HT1080 (cell line): ENCODE data around the gene COL4A2. TPM values are rescaled to one million over a fixed set of nuclear protein-coding genes. Genes with fewer than 3 reads are reported as not detected.
A peak's percentile ranks its signal among the peaks of the same experiment; 100 is the strongest.

ENCODE experiments used
- DNase-seq: peaks from one replicate; pipeline ENCODE4 v3.0.0-alpha.2; 2015; ENCODE audit warnings: low read depth
- total RNA-seq: library from RNA; depleted of rRNA; stranded (reverse); fragments of >200 nt; shearing (Covaris generic); gene quantifications from 2 replicates; pipeline ENCODE4 v1.2.3, GENCODE V29; 2014

Gene COL4A2
- total RNA-seq, 1 experiment from 2014 or later = 219 TPM

DNA sequence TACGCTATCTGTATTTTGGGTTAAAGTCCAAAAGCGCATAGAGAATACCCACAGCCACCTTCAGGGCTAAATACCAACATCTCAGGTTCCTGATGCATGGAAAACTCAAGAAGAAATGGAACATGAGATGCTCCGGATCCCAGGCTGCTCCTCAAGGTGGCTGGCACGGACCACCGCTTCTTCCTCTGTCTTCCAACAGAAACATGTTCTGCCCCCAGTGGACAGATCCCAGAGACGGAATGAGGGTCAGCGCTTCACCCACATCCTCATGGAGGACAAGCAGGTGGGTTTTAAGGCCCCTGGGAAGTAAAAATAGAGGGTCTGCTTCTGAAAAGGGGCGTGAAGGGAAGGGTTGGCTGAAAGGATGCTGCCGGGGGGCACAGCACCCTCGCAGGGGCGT, 17.4 kb upstream of the COL4A2 start:
- DNase-seq = no peak

DNA sequence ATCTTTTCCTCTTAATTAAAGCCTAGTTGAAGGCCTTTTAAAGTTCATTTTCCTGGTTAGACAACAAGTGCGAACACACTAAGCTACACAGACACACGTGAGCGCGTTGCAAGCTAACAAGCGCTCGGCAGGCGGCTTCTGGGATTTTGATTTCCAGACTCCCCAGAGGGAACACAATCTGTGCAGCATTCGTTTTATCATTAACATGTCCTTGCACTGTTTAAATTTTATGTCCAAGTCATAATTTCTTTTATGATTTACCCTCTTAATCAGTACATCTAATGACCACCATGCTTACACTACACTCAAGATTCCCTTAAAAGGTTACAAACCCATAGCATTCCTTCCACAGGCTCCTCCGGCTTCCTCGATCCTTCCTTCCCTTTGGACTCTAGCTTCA, 16.9 kb upstream of the COL4A2 start:
- no peak for DNase-seq

DNA sequence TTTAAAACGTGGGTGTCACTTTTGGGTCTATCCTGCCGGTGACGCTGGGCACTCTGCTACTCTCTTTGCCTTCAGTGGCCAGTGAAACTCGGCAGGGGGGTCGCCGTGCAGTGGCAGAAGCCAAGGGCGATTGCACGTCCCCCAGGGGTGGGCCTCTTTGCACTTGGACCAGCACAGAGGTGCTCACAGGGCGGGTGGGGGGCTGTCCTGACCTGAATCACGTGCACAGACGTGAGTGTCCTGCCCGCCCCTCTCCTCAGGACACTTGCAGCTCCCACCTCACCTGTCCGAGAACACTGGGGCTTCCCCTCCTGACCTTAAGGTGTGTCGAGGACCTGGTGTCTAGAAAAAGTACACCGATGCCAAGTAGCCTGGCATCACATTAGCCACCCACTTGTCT, 16.3 kb upstream of the COL4A2 start:
- DNase-seq = no peak

DNA sequence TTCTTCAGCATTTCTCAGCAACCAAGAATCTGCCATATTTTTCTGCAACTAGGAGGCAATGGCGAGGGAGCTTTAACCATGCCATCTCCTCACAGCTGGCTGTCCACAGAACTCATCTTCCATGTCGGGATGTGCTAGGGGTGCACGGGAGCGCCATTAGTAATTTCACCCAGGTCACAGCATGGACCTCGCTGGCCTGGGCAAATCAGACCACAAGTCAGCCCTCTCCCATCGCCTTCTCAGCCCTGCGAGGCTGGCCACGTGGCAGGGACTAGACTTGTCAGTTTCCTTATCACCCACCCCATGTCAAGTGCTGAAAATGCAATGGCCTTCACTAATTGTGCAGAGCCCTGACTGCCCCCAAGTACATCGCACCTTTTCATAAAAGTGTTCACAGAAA, 15.8 kb upstream of the COL4A2 start:
- DNase-seq = no peak

DNA sequence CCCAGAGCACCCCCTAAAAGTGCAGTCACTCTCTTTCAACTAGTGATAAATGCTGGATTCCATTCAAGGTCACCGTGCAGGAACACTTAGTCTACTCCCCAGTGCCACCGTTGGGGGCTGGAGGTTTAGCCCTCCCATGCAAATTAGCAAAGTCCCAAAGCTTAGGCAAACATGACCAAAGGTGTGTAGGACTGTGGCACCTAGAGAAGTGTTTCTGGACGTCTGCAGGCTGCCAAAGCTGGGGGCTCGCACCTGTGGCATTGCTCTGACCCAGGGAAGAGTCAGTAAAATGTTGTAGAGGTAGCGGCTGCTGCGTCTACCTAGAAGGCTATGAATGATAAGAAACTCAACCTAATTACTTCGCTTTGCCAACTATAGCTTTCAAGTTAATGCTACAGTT, 14.0 kb upstream of the COL4A2 start:
- no peak for DNase-seq

DNA sequence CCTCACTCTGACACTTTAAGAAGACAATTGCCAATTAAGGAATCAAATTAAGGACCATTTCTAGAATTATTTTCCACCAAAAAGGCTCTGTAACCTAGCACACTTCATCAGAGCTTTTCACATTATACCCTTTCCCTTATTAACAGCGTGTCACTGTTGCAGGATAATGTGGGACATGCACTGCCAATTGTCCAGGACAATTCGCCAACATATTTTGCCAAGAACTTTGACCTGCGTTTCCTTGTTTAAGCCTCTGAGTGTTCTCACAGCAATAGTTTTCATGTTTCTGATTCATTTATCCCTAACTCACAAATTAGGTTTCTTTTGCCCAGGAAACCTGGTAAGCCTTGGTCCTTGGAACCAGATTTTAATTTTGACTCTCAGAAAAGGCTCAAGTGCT, 13.4 kb upstream of the COL4A2 start:
- DNase-seq = no peak

DNA sequence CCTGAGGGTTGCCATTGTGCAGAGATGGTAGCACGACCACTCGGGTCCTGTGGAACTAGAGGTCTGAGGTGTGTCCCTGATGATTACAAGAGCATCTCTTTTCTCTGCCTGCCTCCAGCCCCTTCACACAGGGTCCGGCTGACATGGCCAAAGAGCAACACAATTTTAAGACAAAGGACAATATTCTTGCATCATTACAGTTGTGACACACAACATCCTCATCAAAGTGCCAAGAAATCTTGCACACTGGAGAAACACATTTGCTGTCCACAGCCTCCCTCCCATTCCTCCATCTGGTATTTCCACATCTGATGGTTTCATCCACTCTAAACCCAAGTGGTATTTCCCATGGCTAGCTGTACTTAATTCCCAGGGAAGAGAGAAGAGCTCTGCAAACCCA, 12.9 kb upstream of the COL4A2 start:
- no peak for DNase-seq

DNA sequence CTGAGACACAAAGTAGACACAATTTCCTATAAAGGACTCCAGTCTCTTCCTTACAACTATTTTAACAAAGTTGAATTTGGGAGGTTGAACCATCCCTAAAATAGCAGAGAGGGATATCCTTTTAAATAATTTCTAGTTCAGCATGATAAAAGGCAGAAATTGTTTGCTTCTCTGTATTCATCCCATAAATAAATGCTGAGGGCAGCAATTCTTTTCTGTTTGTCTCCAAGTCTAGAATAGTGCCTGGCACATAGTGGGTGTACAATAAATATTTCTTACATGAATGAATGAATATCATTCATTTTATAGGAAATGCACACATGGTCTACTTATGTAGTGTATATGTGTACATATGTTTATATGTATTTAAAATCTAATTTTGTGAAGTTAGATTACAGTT, 12.5 kb upstream of the COL4A2 start:
- DNase-seq = no peak

DNA sequence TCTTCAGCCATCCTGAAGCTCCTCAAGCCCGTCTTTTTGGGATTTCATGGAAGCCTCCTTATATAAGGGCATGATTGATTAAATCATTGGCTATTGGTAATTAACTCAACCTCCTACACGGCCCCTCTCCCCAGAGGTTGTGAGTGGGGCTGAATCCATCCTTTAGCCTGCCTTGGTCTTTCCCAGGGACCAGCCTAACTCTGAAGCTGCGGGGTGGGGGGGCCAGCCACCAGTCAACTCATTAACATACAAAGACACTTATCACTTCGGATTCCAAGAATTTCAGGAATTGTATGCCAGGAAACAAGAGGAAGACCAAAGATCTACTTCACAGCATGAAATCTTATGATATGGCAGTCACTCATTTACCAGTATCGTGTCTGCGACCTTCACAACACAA, 10.1 kb upstream of the COL4A2 start:
- DNase-seq = no peak

DNA sequence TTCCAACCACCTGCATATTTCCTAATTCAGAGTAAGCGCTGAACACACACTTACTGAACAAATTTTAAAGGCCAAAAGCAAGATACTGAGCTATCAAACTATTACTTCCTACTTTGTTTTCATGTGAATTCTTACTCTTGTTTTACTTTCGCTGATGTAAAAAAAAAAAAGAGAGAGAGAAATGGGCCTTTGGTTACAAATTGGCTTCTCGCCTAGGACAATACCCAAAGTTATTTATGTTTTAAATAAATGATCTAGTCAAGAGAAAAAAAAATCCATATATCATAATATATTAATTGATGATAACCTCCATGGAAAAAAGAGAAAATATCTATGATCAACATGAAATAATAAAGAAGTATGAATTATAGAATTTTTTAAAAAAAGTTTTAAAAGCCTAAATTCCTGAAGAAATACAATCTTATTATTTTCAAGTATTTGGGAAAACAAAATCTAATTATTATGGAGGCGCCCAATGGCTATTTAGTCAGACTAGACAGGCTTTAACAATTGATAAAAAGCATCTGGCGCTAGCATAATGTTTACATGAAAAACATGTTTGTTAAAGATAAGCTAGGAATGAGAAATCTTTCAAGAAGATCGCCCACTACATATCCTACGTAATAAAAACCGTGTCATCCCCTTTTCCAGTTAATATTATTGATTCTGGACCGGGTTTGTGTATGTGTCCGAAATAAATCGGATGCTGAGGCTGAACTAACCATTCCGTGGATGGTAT, 9.1 kb upstream of the COL4A2 start:
- DNase-seq = no peak

DNA sequence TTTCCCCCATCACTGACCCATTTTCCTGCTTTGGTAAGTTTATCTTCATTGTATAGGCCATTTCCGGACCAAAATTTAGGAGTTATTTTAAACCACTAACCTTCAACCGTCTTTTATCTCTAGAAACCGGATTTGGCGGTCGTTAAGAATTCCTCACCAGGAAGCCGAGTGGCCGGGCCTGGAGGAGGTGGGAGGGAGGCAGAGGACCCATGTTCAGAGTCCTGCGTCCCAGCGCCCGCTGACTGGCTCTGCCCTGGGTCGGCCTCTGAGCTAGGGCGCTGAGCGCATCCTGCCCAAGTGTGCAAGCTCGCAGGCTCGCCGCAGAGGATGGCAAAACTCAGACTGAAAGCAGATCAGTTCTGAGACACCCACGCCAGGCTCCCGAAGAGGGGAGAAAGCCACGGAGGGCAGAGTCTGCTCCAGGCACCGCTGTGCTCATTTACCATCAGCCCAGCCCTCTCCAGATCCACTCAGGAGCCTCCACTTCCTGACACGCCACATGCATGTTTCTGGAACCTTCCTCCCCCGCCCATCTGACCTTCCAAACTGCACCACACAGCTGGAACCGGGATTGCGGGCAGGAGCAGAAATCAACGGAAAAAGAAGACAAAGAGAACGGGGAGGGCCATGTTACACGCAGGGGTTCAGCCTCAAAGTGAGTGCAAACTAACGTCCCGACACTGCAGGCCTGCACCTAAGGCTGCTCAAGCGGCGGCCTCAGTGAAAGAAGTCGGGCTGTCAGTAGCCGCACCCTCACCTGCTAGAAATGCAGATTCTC, 8.4 kb upstream of the COL4A2 start:
- no peak for DNase-seq

DNA sequence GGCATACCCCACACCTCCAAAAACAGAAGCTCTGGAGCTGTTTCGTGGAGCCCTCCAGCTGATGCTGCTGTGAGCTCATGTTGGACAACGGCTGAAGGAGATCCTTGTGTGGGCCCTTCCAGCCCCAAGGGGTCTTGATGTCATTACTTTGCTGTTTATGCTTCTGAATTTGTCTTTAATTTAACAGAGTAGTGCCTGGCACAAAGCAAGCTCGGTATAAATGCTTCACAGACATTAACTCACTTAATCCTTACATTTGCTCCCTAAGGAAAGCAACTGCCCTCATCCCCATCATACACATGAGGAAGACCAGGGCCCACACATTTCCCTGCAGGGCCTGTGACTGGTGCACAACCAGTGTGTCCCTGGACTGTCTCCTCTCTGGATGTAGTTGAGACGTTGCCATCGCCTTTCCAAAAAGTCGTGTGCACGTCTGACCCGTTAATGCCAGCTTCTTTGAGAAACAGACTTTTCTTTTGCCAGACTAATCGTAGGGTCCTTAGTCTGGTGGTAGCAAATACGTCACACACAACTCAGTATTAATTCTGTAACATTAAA, 7.7 kb upstream of the COL4A2 start:
- no peak for DNase-seq

DNA sequence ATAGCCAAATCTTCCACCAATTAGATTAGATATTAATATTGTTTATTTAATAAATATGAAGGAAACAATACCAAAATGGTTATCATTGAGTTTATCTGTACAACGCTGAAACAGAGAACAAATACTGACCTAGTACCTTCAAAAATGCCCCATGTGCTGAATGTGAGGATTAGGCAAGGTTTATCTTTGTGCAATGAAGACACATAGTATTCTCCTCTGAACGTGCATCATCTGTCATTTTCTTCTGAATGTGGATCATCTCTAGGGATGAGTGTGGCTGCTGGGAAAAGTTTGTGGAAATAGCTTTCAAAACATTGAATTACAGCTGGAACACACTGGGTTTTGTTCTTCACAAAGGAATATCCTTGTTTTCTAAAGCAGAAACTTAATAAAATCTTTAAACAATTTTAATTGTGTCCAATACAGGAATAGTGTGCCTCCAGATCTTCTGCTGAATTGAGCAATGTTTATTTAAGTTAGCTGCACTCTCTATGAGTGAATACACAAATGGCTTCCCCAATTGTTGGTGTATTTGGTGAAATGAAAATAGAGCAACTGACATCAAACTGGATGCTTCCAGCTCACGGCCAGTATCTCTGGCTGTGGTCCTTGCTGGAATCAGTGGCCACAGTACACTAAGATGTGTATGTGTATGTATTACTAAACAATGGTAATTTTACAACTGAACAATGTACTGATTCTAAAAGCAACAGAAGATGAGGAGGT, 6.8 kb upstream of the COL4A2 start:
- DNase-seq = no peak

DNA sequence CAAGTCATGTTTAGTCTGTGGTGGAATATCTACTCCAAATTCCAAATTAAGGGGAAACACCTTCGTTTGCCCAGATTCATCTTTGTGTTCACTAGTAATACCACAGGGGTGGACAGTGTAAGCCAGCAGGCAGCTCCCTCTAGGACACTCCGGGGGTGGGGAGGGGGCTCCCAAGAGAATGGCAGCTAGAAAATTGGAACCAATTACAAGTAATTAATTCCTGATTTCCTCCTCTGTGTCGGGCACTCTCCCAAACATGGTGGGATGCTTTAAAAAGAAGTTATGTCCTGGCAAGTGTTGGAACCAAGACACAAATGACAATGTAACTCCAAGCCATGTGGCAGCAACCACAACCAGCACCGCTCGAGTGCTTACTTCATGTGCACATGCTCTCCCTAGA, 6.0 kb upstream of the COL4A2 start:
- no peak for DNase-seq

DNA sequence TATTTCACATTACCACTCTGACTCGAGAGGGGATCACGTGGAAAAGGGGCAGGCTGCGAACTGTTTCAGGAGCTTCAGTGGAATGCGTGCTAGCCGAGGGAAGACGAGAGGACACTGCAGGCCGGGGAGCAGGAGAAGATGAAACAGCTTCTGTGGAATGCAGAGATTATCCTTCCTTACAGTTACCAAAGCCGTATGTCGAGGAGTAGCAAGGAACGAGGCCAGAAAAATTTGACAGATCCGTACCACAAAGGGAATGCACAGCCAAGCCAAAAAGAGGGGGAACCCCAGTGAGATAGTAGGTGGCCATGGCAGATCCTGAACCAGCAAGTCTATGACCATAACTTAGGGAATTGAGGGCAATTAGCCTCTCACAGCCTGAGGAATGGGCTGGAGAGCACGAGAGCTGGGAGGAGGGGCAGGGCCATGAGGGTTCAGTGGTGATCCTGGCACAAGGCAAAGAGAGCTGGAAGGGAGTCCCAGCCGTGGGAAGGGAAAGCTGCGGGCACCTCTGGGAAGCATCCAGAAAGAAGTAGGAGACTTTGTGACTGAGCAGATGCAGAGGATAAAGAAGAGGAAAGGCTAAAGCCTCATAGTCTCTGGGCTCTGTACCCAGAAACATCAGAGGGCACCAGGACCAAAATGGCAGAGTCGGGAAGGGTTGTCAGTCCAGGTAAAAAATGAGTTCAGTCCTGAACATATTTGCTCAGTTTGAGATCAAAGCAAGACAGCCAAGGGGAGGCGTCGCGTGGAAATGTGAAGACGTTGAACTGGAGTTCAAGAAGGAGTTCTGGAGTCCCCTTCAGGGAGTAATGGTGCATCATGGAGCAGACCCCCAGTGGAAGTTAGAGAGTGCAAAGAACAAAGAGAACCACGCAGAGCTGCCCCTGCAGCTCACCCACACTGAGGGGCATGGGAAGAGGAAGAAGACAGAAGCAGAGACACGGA, 5.2 kb upstream of the COL4A2 start:
- DNase-seq = no peak

DNA sequence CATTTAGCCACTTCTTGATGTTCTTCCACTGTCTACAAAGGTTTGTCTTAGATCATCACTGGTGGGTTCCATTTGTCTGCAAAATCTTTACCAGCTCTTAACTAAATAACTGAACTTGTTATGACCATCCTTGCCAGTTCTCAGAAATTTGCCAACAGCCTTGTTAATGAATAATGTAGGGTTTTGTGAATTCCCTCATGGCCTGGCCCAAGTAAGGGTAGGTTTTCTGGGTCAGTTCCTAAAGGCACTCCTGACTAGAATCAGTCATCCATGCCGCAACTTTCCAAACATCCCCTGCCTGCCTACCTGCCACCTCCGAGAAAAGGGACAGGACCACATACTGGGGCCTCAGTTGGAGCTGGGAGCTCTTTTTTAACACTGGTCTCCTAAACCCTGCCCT, 4.1 kb upstream of the COL4A2 start:
- no peak for DNase-seq

DNA sequence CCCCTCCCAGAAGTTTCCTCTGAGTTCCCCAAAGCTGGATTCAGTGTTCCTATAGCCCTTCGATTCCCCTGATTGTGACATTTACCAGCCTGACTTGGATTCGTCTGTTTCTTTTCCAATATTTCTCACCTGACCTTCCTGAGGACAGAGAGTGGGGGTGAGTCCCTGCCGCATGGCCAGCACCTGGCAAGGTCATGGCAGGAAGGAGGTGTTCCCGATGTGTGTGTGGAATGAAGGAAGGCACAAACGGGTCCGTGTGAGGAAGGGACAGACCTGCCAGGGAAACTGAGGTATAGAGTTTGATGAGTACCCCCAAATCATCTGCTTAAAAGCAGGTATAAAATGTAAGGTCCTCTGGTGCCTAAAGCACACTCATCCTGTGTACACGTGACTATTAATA, 3.4 kb upstream of the COL4A2 start:
- no peak for DNase-seq

DNA sequence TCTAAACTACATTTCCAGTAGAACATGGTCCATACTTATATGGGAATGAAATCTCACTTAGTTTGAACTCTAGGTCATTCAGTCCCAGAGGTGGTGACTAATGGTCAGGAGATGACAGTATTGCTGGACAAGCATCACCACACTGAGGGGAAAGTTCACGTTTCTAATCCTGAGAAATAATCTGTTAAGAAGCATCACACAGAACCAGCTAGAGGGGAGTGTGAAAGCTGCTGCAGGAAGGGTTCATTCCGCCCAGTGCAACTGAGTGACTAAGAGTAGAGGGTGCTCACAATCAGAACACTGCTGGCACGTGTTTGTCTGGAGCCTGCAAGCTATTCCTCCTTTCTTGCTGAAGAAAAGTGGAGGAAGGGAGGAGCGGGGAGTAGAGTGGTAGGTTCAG, 2.8 kb upstream of the COL4A2 start:
- DNase-seq = peak; percentile 36

DNA sequence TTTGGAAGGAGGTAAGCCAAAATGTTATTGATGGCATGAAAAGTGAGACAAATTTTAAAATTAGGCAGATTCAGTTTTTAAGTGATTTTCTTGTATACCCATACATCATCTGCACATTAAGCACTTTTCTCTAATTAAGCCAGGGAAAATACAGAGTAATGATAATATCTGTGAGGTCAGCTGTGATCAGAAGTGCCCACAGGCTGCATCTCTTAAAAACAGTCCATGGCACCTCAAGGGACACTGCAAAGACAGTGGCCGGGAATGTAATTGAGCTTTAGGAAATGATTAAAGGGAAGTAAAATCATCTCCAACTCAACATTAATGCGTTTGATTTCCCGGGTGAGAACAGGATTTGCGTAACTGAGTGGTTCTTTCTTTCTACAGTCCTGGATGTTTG, 2.1 kb upstream of the COL4A2 start:
- no peak for DNase-seq

DNA sequence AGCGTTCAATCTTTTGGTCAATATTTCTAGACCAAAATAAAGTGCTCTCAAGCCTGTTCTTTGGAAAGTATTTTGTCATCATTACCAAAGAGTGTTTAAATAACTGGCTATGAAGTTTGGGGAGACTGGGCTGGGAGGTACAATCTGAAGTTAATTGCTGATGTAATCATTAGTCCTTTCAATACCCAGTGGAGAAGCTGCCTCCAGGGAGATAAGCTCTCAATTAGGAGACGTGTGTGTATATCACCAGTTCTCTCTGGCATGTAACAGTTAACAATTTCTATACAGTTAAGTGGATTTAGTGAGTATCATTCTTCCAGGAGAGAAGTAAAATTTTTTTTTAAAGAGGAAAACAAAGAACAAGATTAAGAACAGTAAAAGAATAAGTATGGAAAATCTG, 1.5 kb upstream of the COL4A2 start:
- DNase-seq = no peak

DNA sequence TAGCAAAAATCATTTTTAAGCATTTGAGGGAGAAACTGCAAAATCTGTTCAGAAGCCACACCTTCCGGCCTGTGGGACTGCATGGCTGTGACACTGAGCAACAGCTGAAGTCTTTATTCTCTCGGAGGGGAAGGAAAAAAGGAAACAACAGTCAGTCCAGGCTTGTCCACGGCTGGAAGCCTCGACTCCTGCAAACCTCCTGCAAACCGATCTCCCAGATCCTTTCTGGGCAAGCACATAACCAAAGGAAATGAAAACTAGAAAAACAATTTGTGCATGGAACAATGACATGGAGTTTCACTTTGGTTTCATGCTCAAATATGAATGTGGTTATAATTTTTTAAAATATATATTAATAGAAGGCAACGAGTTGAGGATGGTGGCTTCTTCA, 1.1 kb upstream of the COL4A2 start:
- peak; percentile 46 for DNase-seq
